ENCODE measurements around the gene CCBE1. TPM values are rescaled to one million over a fixed set of nuclear protein-coding genes. Genes with fewer than 3 reads are reported as not detected.

The CCBE1 gene
- total and polyA plus RNA-seq, 12 donors, result 0.24 to 10.3 (median 1.3) TPM

DNA sequence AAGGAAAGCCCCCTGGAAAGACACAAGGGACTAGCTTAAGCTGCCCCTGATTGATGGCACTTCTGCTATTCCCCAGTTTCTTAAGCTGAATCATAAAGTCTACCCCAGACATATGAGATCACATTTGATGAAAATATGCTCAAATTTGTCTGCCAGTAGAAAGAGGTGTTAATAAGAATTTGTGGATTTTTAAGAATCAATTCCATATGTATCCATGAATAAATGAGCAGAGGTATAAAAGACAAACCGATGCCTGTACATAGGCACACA lies 119.9 kb downstream of the CCBE1 start:
- no peak for ATAC-seq

DNA sequence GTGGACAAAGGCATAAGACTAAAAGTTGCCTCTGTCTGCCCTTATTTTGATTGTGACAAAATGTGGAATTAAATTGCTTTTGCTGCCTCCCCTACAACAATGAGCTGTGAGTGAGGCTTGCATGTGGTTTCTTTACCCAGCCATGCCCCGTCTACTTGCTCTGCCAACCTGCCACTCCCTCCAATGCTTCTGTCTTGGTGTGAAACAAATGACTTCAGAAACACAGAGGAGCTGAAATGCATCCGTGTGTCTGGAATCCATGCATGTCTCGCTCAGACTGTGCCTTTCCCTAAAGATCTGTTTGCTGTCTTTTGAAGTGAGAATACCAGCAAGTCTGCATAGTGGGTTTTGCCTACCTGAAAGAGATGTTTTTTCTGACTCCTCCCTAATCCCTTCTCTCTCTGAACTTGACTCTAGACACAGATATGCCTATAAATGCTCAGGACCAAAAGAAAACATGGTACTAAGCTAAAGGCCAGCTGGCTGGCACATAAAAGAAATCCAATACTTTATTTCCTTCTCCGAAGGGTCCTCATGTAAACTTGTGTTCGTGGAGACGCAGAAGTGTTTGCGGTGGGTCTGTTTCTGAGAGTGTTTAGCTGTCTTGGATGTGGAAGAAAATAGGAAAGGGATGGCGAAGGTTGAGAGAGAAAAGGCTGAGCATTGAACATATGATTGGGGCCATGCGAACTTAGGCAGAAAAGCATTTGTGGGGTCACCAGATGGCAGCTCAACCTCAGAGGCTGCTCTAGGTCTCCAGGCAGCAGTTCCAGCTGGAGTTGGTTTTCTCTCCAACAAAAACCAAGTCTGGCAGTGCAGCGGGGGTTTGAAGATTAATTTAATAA lies 120.5 kb downstream of the CCBE1 start:
- DNase-seq (no peak), ATAC-seq (no peak)
- intact Hi-C loops (cut with DNase I), result no loop called here
- H3K36me3 ChIP-seq, result no peaks in the 10 kb centered on the region
- H3K9me3 ChIP-seq, result no peaks in the 10 kb centered on the region
- no peak for TF ChIP-seq CTCF (IDR thresholded peaks at IDR 0.05)
- H3K27me3 ChIP-seq, result no peaks in the 10 kb centered on the region
- H3K27ac ChIP-seq, result no peak overlapping the region
- H3K4me3 ChIP-seq, result no peak overlapping the region
- WGBS, 2 donors, result 87 to 88% methylated on average over 10 of the region's 10 CpGs
- H3K4me1 ChIP-seq, result no peaks in the 10 kb centered on the region

More for the DNA sequence above, 119.9 kb downstream of the CCBE1 start:
- Histone ChIP-seq H3K4me1 (peaks cover 0 to 2% (median 0%) of the 10 kb centered on the region in 9 donors), H3K27ac (no peak overlapping the region), H3K36me3 (no peaks in the 10 kb centered on the region), H3K9me3 (no peaks in the 10 kb centered on the region), H3K4me3 (no peak overlapping the region), H3K27me3 (no peaks in the 10 kb centered on the region)
- TF ChIP-seq CTCF (IDR thresholded peaks at IDR 0.05), result no peak
- DNase-seq, result no peak
- WGBS, 2 donors, result 89 to 91% methylated on average over 1 of the region's 1 CpG
- intact Hi-C loops (cut with DNase I), result no loop called here

DNA sequence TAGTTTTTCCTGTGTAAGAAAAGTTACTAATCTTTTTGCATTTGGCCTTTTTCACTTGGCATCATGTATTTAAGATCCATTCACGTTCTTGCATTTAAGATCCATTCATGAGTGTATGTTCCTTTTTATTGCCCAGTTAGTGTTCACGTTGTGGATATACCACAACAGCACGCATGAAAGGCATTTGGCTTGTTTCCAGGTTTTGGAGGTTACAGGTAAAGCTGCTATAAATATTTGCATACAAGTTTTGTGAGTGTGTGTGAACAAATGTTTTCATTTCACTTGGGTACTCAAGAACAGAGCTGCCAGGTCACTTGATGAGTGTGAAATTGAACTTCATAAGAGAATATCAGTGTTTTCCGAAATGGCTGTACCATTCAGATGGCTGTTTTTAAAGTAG lies 121.2 kb downstream of the CCBE1 start:
- Histone ChIP-seq H3K36me3 (no peaks in the 10 kb centered on the region), H3K9me3 (no peaks in the 10 kb centered on the region), H3K4me3 (no peak overlapping the region), H3K4me1 (no peaks in the 10 kb centered on the region), H3K27me3 (no peaks in the 10 kb centered on the region), H3K27ac (no peak overlapping the region)
- WGBS, 2 donors, result 80 to 89% methylated on average over 4 of the region's 4 CpGs
- DNase-seq, result no peak
- intact Hi-C loops (cut with DNase I), result no loop called here
- no peak for ATAC-seq
- TF ChIP-seq CTCF (IDR thresholded peaks at IDR 0.05), result no peak

DNA sequence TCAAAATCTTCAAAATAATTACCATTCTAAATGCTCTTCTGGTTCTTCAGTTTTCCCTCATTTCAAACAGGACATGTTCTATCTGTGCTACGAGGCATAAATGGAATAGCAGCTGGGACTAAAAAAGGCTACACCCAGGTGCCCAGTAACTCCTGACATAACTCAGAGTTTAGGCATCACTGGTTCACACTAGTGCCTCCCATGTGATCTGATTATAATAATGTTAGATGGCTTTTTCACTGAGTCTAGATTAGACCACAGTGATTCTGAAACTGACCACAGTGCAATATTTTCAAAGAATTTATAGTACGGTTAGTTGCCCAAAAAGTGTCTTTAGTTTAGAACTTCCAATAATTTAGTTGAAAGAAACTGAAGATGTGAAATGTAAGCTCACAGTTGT lies 123.3 kb downstream of the CCBE1 start:
- WGBS, 2 donors, result 80 to 82% methylated on average over 2 of the region's 2 CpGs
- Histone ChIP-seq H3K9me3 (no peaks in the 10 kb centered on the region), H3K4me3 (no peak overlapping the region), H3K36me3 (no peaks in the 10 kb centered on the region), H3K27me3 (no peaks in the 10 kb centered on the region), H3K4me1 (peaks cover 0 to 4% (median 0%) of the 10 kb centered on the region in 9 donors), H3K27ac (no peak overlapping the region)
- DNase-seq, result no peak
- intact Hi-C loops (cut with DNase I), result no loop called here
- TF ChIP-seq CTCF (IDR thresholded peaks at IDR 0.05), result no peak
- no peak for ATAC-seq
